LoVo (cell line): ENCODE results near the gene GDPD4.
A peak's percentile ranks its signal among the peaks of the same experiment; 100 is the strongest.

Source experiments
- DNase-seq: peaks from one replicate; pipeline ENCODE4 v3.0.0-alpha.2; 2016; ENCODE audit warnings: low spot score

Gene GDPD4

DNA sequence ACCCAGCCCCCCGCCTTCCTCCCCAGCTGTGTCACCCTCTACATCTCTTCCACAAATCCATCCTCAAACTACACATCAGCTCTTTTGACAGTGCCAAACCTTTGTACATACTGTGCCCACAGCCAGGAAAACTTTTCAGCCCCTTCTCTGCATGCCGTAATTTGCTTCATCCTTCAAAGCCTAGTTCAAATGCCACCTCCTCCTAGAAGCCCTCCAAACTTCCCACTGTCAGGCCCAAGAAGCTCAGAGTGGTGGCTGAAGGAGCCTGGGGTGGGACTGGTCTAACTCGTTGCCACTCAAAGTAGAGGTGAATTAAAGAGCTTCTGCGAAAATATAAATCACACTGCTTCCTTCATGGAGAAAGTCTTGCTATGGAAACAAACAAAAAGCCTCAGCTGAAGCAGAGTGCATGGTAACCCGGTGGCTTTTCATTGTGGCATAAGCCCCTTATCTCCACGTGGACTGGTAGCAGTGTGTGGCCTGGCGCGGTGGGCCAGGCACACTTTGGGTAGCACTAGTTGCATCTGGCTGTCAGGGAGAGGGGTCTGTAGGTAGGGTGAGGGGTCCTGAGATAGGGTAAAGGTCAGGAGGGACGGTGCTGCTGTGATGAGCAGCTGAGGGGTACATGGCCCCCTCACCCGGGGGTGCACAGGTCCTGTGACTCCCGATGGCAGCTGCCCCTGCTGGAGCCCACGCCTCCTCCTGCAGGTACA is 96.6 kb downstream of the GDPD4 start:
- DNase-seq = no peak

DNA sequence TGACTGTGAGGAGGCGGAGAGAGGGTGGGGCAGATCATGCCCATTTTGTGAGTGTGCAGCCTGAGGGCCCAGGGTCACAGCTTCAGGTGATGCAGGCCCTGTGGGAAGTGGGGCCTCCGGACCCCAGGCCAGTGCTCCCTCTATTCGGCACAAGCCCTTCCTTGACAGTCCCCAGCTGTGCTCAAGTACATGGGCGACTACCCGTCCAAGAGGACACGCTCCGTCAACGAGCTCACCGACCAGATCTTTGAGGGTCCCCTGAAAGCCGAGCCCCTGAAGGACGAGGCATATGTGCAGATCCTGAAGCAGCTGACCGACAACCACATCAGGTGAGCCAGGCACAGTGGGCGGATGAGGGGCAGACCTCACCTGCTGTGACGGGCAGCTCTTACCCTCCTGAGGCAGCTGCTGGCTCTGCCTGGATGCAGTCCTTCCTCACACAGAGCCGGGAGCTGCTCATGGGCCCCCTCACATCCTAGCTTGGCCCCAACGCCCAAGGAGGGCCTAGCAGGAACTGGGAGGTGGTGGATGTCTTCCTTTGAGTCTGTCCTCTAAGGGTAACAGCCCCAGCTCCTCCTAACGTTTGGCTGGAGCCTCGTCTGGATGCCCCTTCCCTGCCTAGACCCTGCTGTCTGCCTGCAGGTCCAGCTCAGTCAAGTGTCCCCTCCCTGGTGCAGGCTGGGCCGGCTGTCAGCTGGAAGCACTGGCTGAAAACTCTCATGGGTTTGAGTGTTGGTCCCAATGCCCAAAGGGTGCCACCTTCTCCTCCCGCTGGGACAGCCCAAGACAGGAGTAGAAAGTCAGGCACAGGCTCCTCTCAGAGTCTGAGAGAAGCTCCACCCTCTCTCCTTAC is 97.4 kb downstream of the GDPD4 start:
- no peak for DNase-seq

DNA sequence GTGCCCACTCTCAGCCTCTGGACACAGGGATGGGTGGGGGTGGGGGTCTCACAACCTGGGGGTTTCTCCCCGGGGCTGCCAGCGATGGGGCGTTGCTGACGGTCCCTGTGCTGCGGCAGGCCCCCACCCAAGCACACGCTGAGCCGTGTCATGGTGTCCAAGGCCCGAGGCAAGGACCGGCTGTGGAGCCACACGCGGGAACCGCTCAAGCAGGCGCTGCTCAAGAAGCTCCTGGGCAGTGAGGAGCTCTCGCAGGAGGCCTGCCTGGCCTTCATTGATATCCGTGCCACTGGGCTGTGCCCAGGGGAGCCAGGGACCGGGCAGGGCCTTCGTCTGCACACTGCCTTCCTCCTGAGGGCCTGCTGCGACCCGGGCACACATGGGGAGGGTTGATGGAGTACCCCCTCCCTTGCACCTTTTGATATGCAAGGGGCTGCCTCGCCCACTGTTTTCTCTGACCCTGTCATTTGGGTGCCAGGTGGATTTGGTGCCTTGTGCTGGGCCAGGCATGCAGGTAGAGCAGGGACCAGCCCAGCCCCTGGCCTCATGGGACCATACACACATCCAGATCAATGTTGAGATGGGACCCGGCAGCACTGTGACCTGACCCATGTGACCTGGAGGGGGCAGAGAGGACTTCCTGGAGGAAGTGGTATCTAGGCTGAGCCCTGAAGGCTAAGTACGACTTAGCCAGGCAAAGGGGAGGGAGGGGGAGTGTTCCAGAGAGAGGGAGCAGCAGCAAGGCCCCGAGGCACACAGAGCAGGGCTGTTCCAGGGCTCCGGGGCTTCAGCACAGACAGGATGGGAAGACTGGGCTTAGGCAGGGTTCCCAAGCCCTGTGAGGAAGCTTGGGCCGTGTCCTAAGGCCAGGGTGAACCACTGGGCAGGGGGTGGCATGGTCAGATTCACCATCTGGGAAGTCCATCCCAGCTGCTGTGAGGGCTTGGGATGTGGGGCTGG is 98.3 kb downstream of the GDPD4 start:
- no peak for DNase-seq

DNA sequence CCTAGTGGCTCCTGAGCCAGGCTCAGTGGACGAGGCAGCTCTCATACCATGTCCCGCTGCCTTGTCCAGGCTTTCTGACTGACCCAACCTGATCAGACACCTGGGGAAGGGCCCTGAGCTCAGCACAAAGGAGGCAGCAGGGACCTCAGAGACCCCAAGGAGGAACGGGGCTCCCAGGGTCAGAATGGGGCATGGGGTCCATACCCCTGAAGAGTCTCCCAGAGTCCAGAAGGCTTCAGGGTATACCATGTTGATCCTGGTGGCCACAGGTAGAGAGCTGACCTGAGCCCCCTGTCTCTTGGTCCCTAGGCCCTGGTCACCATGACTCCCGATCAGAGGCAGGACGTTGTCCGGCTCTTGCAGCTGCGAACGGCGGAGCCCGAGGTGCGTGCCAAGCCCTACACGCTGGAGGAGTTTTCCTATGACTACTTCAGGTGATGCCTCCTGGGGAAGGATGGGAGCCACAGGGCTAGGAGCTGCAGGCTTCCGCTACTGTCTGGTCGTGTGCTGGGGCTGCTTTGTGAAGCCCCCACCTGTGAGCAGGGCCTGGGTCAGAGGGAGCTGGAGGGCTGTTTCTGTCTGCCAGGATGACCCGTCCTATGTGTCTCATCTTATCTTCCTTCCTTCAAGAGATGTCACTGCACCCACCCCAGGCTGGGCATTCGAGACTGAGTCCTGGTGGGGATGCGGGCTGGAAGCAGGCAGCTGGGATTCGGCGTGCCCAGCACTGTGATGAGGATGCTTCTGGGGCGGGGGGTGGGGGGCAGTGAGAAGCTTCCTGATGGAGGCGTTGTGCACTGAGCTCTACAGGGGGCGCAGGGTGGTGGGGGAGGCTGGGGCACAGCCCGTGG is 99.3 kb downstream of the GDPD4 start:
- DNase-seq = no peak

GRCh38 chr11:77201370-77201769 is 100.1 kb downstream of the GDPD4 start:
- DNase-seq = no peak

DNA sequence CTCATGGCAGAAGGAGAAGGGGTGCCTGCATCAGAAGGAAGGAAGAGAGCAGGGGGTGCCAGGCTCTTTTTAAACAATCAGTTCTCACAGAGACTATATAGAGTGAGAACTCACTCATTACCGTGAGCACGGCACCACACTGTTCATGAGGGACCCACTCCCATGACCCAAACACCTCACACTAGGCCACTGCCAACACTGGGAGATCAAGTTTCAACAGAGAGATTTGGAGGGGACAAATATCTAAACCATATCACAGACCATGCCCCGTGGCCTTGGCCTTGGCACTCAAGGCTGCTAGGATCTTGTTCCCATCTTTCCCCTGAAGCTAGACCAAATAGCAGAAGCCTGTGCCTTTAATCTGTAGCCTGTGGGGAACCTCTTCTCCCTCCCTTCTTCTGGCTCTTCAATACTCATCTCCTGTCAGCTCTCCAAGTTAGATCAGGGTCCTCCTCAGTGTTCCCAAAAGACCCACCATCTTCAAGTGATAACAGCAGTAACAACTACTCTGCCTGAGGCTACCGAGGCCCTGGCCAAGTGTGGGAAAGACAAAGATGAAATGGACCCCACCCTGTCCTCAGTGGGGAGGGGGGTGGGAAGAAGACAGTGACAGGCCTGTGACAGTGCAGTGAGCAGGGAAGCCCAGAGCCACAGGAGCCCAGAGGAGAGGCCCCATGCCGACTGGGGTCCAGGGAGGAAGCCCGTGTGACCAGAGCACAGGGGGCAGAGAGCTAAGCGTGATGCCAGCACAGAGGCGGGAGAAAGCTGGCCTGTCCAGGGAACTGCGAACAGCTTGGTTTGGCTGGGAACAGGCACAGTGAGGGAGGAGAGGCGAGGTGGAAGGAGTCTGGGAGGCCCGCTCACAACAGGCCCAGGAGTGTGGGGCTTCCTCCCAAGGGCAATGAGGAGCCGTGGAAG is 100.9 kb downstream of the GDPD4 start:
- DNase-seq = no peak

GRCh38 chr11:77199137-77199745 is 102.2 kb downstream of the GDPD4 start:
- DNase-seq = no peak

- no peak for DNase-seq
These were observed 103.0 kb downstream of the GDPD4 start for GRCh38 chr11:77198440-77198849.

GRCh38 chr11:77197626-77198320 is 103.7 kb downstream of the GDPD4 start:
- DNase-seq = no peak

DNA sequence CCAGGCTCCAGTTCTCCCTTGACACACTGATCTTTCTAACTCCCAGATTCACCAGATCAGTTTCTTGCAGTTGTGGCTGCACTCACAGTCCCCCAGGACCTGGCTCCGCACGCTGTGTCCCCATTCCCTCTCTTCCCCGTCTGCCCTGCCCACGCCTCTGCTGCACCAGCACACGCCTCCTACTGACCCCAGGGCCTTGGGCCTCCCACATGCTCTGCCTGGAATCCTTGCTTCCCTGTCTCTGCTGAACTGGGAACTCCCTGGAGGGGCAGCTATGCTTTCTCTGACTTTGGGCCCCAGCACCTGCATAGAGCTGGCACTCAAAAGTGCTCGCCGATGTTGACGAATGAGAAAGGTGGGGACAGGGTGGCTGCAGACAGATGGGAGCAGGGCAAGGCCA is 104.5 kb downstream of the GDPD4 start:
- no peak for DNase-seq

DNA sequence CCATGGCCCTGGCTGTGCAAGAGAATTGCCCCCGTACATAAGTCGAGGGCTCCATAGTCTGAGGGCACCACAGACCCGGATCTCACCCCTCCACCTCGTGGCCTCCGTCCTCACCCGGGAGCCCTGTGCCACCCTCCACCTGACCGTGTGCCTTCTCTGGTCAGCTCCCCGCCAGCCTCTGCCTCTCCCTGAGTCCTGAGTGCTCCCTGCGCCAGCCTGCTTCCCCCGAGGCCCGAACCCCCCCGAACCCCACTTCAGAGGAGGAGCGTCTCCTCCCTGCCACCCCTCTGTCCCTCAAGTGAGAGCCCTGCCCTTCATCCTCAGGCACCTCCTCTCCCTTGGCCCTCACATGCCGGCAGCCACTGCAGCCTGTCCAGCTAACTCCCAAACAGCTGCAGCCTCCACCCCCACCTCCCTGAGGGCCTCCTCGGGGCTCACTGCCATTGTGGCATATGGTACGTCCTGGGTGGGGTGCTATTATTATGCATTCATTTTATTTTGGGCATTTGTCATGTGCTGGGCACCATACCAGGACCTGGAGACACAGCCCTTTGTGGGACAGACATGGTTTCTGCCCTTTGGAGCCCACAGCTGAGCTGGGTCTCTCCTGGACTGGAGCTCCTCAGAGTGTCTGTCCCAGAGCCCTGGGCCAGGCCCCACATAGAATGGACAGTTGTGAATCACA is 106.3 kb downstream of the GDPD4 start:
- DNase-seq = no peak

DNA sequence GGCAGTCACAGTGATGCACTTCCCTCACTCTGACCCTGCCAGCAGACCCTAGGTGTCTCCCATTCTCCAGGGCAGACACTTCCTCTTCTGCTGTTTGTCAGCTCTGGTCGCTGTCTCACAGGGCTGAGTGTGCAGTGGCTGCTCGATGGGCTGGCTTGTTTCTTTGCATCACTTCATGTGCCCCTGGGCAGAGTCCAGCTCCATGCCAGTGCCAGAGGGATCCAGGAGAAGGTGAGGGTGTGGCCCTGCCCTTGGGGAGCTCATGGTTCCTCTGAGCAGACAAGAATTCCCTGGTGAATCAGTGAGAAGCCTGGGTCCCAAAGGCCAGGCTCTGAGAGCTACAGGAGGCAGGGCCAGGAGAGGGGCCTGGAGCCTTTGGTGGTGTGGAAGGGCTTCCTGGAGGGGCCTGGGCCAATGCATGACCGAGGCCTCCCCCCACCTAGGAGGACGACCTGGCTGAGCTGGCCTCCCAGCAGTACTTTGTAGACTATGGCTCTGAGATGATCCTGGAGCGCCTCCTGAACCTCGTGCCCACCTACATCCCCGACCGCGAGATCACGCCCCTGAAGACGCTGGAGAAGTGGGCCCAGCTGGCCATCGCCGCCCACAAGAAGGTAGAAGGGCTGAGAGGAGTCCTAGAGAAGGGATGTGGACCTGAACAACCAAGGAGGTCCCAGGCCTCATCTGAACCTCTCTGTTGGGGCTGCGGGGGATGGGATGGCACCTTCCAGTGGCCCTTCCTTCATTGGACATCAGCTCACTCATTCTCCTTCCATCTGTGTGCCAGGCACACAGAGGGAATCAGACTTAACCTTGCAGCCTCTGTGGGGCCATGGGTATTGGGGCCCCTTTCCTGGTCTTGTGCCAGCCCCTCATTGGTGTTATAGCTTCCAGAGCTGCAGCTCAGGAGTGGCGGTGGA is 107.3 kb downstream of the GDPD4 start:
- DNase-seq = no peak

GRCh38 chr11:77193167-77193566 is 108.3 kb downstream of the GDPD4 start:
- no peak for DNase-seq

- peak; percentile 89 for DNase-seq
These were observed 109.5 kb downstream of the GDPD4 start for GRCh38 chr11:77191823-77192495.

DNA sequence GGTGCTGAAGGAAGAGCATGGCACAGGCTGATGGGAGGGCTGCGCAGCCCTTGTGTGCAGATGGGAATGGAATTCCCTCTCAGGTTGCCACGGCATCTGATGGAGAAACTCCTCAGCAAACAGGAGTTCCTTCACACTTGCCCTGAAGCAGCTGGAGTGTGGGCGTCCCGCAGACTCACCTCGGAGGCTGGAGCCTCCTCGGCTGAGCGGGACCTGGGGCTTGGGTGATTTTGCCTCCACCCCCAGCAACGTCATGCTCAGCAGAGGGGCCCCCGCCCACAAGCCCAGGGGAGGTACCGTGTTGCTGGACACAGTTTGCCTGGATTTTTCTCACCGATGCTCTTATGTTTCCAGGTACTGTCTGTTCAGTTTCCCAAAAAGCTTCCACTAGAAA is 110.1 kb downstream of the GDPD4 start:
- DNase-seq = no peak

DNA sequence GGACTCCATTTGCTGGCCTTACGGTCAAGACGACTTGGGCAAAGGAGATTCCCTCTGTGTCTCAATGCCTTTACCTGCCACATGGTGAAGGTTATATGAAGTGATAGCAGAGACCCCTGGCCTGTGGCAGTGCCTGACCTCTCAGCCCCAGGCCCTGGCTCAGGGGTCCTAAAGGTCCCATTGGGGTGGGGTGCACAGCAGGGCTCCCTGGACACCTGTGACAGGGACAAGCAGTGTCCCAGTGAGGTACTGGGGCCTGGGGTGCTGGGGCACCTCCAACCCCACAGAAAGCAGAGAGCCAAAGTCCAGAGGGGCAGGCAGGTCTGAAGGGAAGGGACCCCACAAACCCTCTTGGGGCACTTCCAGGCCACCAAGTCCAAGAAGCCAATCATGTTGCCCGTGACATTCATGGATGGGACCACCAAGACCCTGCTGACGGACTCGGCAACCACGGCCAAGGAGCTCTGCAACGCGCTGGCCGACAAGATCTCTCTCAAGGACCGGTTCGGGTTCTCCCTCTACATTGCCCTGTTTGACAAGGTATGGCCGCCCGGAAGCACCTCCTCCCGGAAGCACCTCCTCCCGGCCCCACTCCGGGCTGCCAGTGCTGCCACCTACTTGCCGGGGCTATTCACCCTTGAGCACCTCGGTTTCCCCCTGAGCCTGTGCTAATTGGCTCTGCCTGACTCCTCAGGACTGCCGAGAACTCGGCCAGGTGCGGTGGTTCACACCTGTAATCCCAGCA is 111.0 kb downstream of the GDPD4 start:
- DNase-seq = no peak
